ENCODE data around the gene PDE4D. TPM values are rescaled to one million over a fixed set of nuclear protein-coding genes. Genes with fewer than 3 reads are reported as not detected.

PDE4D gene
- total and polyA plus RNA-seq, 2 donors (not counting 3 experiments of a cell fraction or from before 2014, with no cell fraction given): 34.5 to 51.2 TPM

- no peaks in the 10 kb centered on the region for H3K27me3 ChIP-seq (ENCODE audit: control insufficient read depth in 2 of 2, insufficient read depth in 2 of 2, low read length in 2 of 2)
- FAIRE-seq: no peak
- no TSS peak for BruUV-seq (replicated peaks)
- H3K9me3 ChIP-seq (replicated peaks; ENCODE audit: control insufficient read depth, insufficient read depth, low read length): no peaks in the 10 kb centered on the region
- H3K27ac ChIP-seq (ENCODE audit: insufficient read depth, low read depth, low read length): no peak overlapping the region
- no peak overlapping the region for H3K9ac ChIP-seq (replicated peaks; ENCODE audit: extremely low read depth, insufficient read depth, low read length)
- intact Hi-C loops (cut with micrococcal nuclease) (no loop called here), dilution Hi-C loops (cut with MboI; ENCODE audit: extremely low pct_ligation_motif_present, low sequenced_read_pairs) (no loop called here)
- H3K9me1 ChIP-seq (replicated peaks; ENCODE audit: control insufficient read depth, extremely low read depth, insufficient read depth, low read length): no peaks in the 10 kb centered on the region
- TF ChIP-seq POLR2A (IDR thresholded peaks at IDR 0.05; ENCODE audit: low read depth, low read length) (no peak), MAX (IDR thresholded peaks at IDR 0.05; ENCODE audit: insufficient read depth, insufficient read length) (no peak), MYC (IDR thresholded peaks at IDR 0.05; ENCODE audit: low read depth, low read length) (no peak), JUN (IDR thresholded peaks at IDR 0.05; ENCODE audit: borderline replicate concordance, insufficient read depth, insufficient read length, low read depth) (no peak)
- peaks cover 2% of the 10 kb centered on the region for H4K20me1 ChIP-seq (replicated peaks; ENCODE audit: control insufficient read depth, extremely low read depth, insufficient read depth, low read length)
- H3K36me3 ChIP-seq (ENCODE audit: control insufficient read depth in 2 of 2, extremely low read depth in 1 of 2, insufficient read depth in 2 of 2, low read length in 2 of 2): no peaks in the 10 kb centered on the region
- ChIA-PET CTCF (interaction anchor here (1.9 kb wide), 1 partner anchor 11 kb away, joined by 7 read pairs; no protein-coding TSS in a partner anchor), POLR2A (no interaction called here)
- no peak overlapping the region for H3K4me2 ChIP-seq (ENCODE audit: insufficient read depth, low read length)
- H2AFZ ChIP-seq (ENCODE audit: low read depth, low read length): no peak overlapping the region
- no peak overlapping the region for H3K4me3 ChIP-seq (replicated peaks in 1 of 3; ENCODE audit: insufficient read depth in 1 of 3, low read depth in 1 of 3, low read length in 3 of 3)
- H3K79me2 ChIP-seq (ENCODE audit: control insufficient read depth, insufficient read depth, low read length): no peaks in the 10 kb centered on the region
- no peak for DNase-seq (ENCODE audit: low read depth, low spot score)
- no peaks in the 10 kb centered on the region for H3K4me1 ChIP-seq (ENCODE audit: control insufficient read depth, extremely low read depth, insufficient read depth, low read length)
Measured at GRCh38 chr5:59684388-59685190, 208.9 kb downstream of the PDE4D start.

- H3K27me3 ChIP-seq (ENCODE audit: control insufficient read depth in 2 of 2, insufficient read depth in 2 of 2, low read length in 2 of 2): no peaks in the 10 kb centered on the region
- dilution Hi-C loops (cut with MboI; ENCODE audit: extremely low pct_ligation_motif_present, low sequenced_read_pairs) (no loop called here), intact Hi-C loops (cut with micrococcal nuclease) (no loop called here)
- DNase-seq (ENCODE audit: low read depth, low spot score): no peak
- no peak overlapping the region for H3K9ac ChIP-seq (replicated peaks; ENCODE audit: extremely low read depth, insufficient read depth, low read length)
- no peaks in the 10 kb centered on the region for H3K9me1 ChIP-seq (replicated peaks; ENCODE audit: control insufficient read depth, extremely low read depth, insufficient read depth, low read length)
- CTCF ChIA-PET: interaction anchor here (1.9 kb wide), 1 partner anchor 9 kb away, joined by 7 read pairs; no protein-coding TSS in a partner anchor
- H3K4me1 ChIP-seq (ENCODE audit: control insufficient read depth, extremely low read depth, insufficient read depth, low read length): no peaks in the 10 kb centered on the region
- H4K20me1 ChIP-seq (replicated peaks; ENCODE audit: control insufficient read depth, extremely low read depth, insufficient read depth, low read length): peaks cover 2% of the 10 kb centered on the region
- no peak overlapping the region for H2AFZ ChIP-seq (ENCODE audit: low read depth, low read length)
- H3K4me3 ChIP-seq (replicated peaks in 1 of 3; ENCODE audit: insufficient read depth in 1 of 3, low read depth in 1 of 3, low read length in 3 of 3): no peak overlapping the region
- no TSS peak for BruUV-seq (replicated peaks)
- FAIRE-seq: no peak
- no peaks in the 10 kb centered on the region for H3K79me2 ChIP-seq (ENCODE audit: control insufficient read depth, insufficient read depth, low read length)
- H3K36me3 ChIP-seq (ENCODE audit: control insufficient read depth in 2 of 2, extremely low read depth in 1 of 2, insufficient read depth in 2 of 2, low read length in 2 of 2): no peaks in the 10 kb centered on the region
- no peak overlapping the region for H3K27ac ChIP-seq (ENCODE audit: insufficient read depth, low read depth, low read length)
- POLR2A ChIA-PET: no interaction called here
- H3K4me2 ChIP-seq (ENCODE audit: insufficient read depth, low read length): no peak overlapping the region
- no peak for TF ChIP-seq MYC (IDR thresholded peaks at IDR 0.05; ENCODE audit: low read depth, low read length)
- TF ChIP-seq MAX (IDR thresholded peaks at IDR 0.05; ENCODE audit: insufficient read depth, insufficient read length): no peak
- no peak for TF ChIP-seq GATA2 (IDR thresholded peaks at IDR 0.05; ENCODE audit: insufficient read depth, insufficient read length, low read depth, low read length)
- TF ChIP-seq JUN (IDR thresholded peaks at IDR 0.05; ENCODE audit: borderline replicate concordance, insufficient read depth, insufficient read length, low read depth): no peak
- TF ChIP-seq CTCF (IDR thresholded peaks at IDR 0.05; ENCODE audit: extremely low read depth in 1 of 2, insufficient read depth in 1 of 2, low read depth in 1 of 2, low read length in 2 of 2): no peak
- TF ChIP-seq FOS (IDR thresholded peaks at IDR 0.05; ENCODE audit: borderline replicate concordance, insufficient read depth, low read length): no peak
- TF ChIP-seq EZH2 (IDR thresholded peaks at IDR 0.05; ENCODE audit: borderline replicate concordance, low read depth, low read length, severe bottlenecking): no peak
- TF ChIP-seq POLR2A (IDR thresholded peaks at IDR 0.05; ENCODE audit: low read depth, low read length): no peak
- TF ChIP-seq POLR2AphosphoS5 (IDR thresholded peaks at IDR 0.05; ENCODE audit: insufficient read depth, low read depth, low read length): no peak
- H3K9me3 ChIP-seq (replicated peaks; ENCODE audit: control insufficient read depth, insufficient read depth, low read length): no peaks in the 10 kb centered on the region
Measured at GRCh38 chr5:59683311-59683710, 210.2 kb downstream of the PDE4D start.

All from endothelial cell of umbilical vein (primary cell).